Measurements from ENCODE around the gene LHCGR.

LHCGR gene

DNA sequence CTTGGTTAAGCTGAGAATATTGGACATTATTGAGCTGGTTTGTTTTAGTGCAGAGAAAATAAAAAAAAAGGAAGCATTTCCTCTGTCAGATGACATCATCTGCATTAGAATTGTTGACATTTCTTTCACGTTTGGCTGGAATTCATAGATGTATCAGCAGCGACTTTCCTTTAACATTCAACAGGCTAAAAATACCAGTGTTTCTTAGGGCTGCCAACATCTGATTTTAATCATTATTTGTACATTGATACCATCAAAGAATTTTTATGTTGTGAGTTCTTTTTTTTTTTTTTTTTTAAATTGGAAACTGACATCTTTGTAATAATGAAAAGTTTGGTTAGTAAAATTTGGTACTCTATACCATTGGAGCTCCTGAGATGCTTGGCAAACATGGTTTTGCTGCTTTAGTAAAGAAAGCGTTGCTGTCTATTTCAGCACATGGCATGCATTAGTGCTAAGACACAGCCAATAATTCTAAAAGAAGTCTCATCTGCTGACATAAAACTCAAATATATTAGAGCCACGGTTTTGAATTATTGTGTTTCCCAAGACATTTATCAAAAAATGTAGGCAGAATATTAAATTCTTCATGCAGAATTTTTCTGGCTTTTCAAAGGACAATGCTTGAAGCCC lies 104.2 kb downstream of the LHCGR start:
- TF ChIP-seq GATA2 (IDR thresholded peaks at IDR 0.05; ENCODE audit: low read depth, low read length) = no peak
- TF ChIP-seq GATA3 (IDR thresholded peaks at IDR 0.05; ENCODE audit: low read depth, low read length) = no peak

DNA sequence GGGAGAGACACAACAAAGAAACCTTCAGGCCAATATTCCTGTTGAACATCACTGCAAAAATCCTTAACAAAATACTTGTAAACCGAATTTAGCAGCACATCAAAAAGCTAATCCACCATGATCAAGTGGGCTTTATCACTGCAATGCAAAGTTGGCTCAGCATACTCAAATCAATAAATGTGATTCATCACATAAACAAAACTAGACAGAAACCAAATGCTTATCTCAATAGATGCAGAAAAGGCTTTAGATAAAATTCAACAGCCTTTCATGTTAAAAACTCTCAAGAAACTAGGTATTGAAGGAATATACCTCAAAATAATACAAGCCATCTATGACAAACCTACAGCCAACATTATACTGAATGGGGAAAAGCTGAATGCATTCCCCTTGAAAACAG lies 117.3 kb downstream of the LHCGR start:
- TF ChIP-seq GATA3 (IDR thresholded peaks at IDR 0.05; ENCODE audit: low read depth, low read length) (no peak), GATA2 (IDR thresholded peaks at IDR 0.05; ENCODE audit: low read depth, low read length) (no peak)
